OCI-LY3 (cell line): ENCODE results near the gene SIT1.

ENCODE experiments used
- EZH2phosphoT487 ChIP-seq: fragments of 200-600 bp; shearing (Covaris generic); IDR thresholded peaks from 2 replicates; pipeline ENCODE4 v1.6.1; 2018; ENCODE audit warnings: antibody characterized with exemption, mixed run types, low read depth
- TF ChIP-seq, protein P1 (sequence below): fragments of 200-600, 300-600 bp; sonication (generic); IDR thresholded peaks from 2 replicates; pipeline ENCODE4 v1.5.1; 2014; ENCODE audit warnings: antibody characterized with exemption, low read length, low read depth

DNA sequence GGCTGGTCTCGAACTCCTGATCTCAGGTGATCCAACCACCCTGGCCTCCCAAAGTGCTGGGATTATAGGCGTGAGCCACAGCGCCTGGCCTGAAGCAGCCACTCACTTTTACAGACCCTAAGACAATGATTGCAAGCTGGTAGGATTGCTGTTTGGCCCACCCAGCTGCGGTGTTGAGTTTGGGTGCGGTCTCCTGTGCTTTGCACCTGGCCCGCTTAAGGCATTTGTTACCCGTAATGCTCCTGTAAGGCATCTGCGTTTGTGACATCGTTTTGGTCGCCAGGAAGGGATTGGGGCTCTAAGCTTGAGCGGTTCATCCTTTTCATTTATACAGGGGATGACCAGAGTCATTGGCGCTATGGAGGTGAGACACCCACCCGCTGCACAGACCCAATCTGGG is 24.5 kb upstream of the SIT1 start:
- TF ChIP-seq, protein P1, sequence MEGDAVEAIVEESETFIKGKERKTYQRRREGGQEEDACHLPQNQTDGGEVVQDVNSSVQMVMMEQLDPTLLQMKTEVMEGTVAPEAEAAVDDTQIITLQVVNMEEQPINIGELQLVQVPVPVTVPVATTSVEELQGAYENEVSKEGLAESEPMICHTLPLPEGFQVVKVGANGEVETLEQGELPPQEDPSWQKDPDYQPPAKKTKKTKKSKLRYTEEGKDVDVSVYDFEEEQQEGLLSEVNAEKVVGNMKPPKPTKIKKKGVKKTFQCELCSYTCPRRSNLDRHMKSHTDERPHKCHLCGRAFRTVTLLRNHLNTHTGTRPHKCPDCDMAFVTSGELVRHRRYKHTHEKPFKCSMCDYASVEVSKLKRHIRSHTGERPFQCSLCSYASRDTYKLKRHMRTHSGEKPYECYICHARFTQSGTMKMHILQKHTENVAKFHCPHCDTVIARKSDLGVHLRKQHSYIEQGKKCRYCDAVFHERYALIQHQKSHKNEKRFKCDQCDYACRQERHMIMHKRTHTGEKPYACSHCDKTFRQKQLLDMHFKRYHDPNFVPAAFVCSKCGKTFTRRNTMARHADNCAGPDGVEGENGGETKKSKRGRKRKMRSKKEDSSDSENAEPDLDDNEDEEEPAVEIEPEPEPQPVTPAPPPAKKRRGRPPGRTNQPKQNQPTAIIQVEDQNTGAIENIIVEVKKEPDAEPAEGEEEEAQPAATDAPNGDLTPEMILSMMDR: no peak
- no peak for TF ChIP-seq EZH2phosphoT487
